Measurements from ENCODE around the gene ARFIP1. TPM values are rescaled to one million over a fixed set of nuclear protein-coding genes. Genes with fewer than 3 reads are reported as not detected.

ARFIP1 gene
- total RNA-seq, 1 experiment from 2014 or later: 26.7 TPM

DNA sequence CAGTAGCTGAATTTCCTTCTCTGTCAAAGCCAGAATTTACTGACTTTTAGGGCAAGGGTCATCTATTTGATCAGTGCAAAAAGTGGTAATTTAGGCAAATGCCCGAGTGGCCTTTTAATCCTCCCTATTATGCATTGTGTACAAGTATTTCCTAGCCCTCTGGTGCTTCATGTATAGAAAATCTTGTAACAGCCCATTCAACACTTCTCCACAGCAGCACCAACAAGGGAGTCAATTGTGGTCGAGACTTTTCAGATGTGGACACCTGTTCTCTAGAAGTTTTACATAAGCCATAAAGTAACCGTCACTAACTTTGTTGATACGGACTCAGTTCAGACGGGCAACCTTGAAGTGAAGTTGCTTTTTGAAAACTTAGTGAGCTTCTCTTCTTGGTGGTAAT is 105.4 kb downstream of the ARFIP1 start:
- ChIA-PET POLR2A (interaction anchor here (1.0 kb wide), 1 partner anchor 15 kb away, joined by 7 read pairs; no protein-coding TSS in a partner anchor), CTCF (interaction anchor here (0.6 kb wide), 1 partner anchor 420 kb away, joined by 3 read pairs; no protein-coding TSS in a partner anchor)
- H3K4me1 Mint-ChIP-seq (ENCODE audit: insufficient read depth, unreplicated experiment): no peaks in the 10 kb centered on the region
- no TSS peak for BruUV-seq (replicated peaks)
- intact Hi-C loops (cut with micrococcal nuclease): no loop called here
- H3K9me3 Mint-ChIP-seq (ENCODE audit: unreplicated experiment): no peaks in the 10 kb centered on the region
- no peak overlapping the region for H3K27ac Mint-ChIP-seq (ENCODE audit: low read depth, unreplicated experiment)
- DNase-seq (ENCODE audit: unreplicated experiment): no peak
- TF ChIP-seq, protein P1, sequence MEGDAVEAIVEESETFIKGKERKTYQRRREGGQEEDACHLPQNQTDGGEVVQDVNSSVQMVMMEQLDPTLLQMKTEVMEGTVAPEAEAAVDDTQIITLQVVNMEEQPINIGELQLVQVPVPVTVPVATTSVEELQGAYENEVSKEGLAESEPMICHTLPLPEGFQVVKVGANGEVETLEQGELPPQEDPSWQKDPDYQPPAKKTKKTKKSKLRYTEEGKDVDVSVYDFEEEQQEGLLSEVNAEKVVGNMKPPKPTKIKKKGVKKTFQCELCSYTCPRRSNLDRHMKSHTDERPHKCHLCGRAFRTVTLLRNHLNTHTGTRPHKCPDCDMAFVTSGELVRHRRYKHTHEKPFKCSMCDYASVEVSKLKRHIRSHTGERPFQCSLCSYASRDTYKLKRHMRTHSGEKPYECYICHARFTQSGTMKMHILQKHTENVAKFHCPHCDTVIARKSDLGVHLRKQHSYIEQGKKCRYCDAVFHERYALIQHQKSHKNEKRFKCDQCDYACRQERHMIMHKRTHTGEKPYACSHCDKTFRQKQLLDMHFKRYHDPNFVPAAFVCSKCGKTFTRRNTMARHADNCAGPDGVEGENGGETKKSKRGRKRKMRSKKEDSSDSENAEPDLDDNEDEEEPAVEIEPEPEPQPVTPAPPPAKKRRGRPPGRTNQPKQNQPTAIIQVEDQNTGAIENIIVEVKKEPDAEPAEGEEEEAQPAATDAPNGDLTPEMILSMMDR (IDR thresholded peaks at IDR 0.05; ENCODE audit: unreplicated experiment): no peak
- no peaks in the 10 kb centered on the region for H3K27me3 Mint-ChIP-seq (ENCODE audit: insufficient read depth, unreplicated experiment)
- H3K4me3 Mint-ChIP-seq (ENCODE audit: unreplicated experiment): no peak overlapping the region
- peaks cover 29% of the 10 kb centered on the region for H3K36me3 Mint-ChIP-seq (ENCODE audit: insufficient read depth, unreplicated experiment)

- ChIA-PET CTCF (interaction anchor here (0.6 to 0.7 kb wide), 4 partner anchors 112 to 431 kb away, joined by 3 to 4 read pairs (median 4); no protein-coding TSS in a partner anchor), POLR2A (interaction anchor here (0.7 to 0.9 kb wide), 2 partner anchors 9 to 58 kb away, joined by 3 read pairs; no protein-coding TSS in a partner anchor)
- intact Hi-C loops (cut with micrococcal nuclease): no loop called here
- H3K4me3 Mint-ChIP-seq (ENCODE audit: unreplicated experiment): no peak overlapping the region
- DNase-seq (ENCODE audit: unreplicated experiment): no peak
- no peaks in the 10 kb centered on the region for H3K4me1 Mint-ChIP-seq (ENCODE audit: insufficient read depth, unreplicated experiment)
- peaks cover 30% of the 10 kb centered on the region for H3K36me3 Mint-ChIP-seq (ENCODE audit: insufficient read depth, unreplicated experiment)
- H3K27me3 Mint-ChIP-seq (ENCODE audit: insufficient read depth, unreplicated experiment): no peaks in the 10 kb centered on the region
- TF ChIP-seq, protein P1 (IDR thresholded peaks at IDR 0.05; ENCODE audit: unreplicated experiment): no peak
- no peak overlapping the region for H3K27ac Mint-ChIP-seq (ENCODE audit: low read depth, unreplicated experiment)
- BruUV-seq (replicated peaks): no TSS peak
- no peaks in the 10 kb centered on the region for H3K9me3 Mint-ChIP-seq (ENCODE audit: unreplicated experiment)
These were observed 106.4 kb downstream of the ARFIP1 start for GRCh38 chr4:152886201-152886600.

GRCh38 chr4:152887981-152888380 is 108.2 kb downstream of the ARFIP1 start:
- Mint-ChIP-seq H3K36me3 (ENCODE audit: insufficient read depth, unreplicated experiment) (peaks cover 32% of the 10 kb centered on the region), H3K9me3 (ENCODE audit: unreplicated experiment) (no peaks in the 10 kb centered on the region), H3K4me1 (ENCODE audit: insufficient read depth, unreplicated experiment) (no peaks in the 10 kb centered on the region), H3K27ac (ENCODE audit: low read depth, unreplicated experiment) (no peak overlapping the region), H3K4me3 (ENCODE audit: unreplicated experiment) (no peak overlapping the region), H3K27me3 (ENCODE audit: insufficient read depth, unreplicated experiment) (no peaks in the 10 kb centered on the region)
- TF ChIP-seq, protein P1 (IDR thresholded peaks at IDR 0.05; ENCODE audit: unreplicated experiment): no peak
- intact Hi-C loops (cut with micrococcal nuclease): no loop called here
- no TSS peak for BruUV-seq (replicated peaks)
- CTCF ChIA-PET: no interaction called here
- POLR2A ChIA-PET: no interaction called here
- no peak for DNase-seq (ENCODE audit: unreplicated experiment)

DNA sequence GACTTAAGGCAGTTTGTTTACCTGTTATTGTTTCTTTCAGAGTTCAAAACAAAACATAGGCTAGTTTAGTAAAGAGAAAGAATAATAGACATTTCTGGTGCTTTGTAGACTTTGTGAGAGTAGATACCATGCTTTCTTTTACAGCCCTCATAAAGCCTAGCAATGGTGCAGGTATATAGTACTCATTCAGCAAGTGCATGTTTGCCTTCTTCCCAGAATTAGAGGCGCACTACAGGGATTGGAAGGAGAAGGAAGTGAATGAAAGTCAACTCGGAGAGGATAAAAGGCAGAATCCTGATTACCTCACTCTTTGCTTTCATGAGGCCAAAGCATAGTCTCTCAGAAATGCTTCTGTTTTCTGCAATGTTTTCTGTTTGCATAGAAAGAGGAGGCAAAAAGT is 113.2 kb downstream of the ARFIP1 start:
- Mint-ChIP-seq H3K9me3 (ENCODE audit: unreplicated experiment) (no peaks in the 10 kb centered on the region), H3K4me3 (ENCODE audit: unreplicated experiment) (no peak overlapping the region), H3K27ac (ENCODE audit: low read depth, unreplicated experiment) (no peak overlapping the region), H3K36me3 (ENCODE audit: insufficient read depth, unreplicated experiment) (peaks cover 27% of the 10 kb centered on the region), H3K4me1 (ENCODE audit: insufficient read depth, unreplicated experiment) (peaks cover 23% of the 10 kb centered on the region), H3K27me3 (ENCODE audit: insufficient read depth, unreplicated experiment) (no peaks in the 10 kb centered on the region)
- TF ChIP-seq, protein P1 (IDR thresholded peaks at IDR 0.05; ENCODE audit: unreplicated experiment): no peak
- intact Hi-C loops (cut with micrococcal nuclease): no loop called here
- ChIA-PET POLR2A (no interaction called here), CTCF (interaction anchor here (0.6 to 1.5 kb wide), 5 partner anchors 38 to 239 kb away, joined by 3 to 4 read pairs (median 3); no protein-coding TSS in a partner anchor)
- DNase-seq (ENCODE audit: unreplicated experiment): no peak
- BruUV-seq (replicated peaks): no TSS peak
